GM20000 (cell line): ENCODE data around the gene OR8A1.

Source experiments
- DNase-seq: peaks from one replicate; pipeline ENCODE4 v3.0.0; 2012; ENCODE audit warnings: low spot score
- CTCF ChIP-seq: IDR thresholded peaks from 2 replicates; pipeline ENCODE4 v1.5.1; 2012; ENCODE audit warnings: mild to moderate bottlenecking, control low read depth; ENCODE audit errors: extremely low read depth, missing control alignments

Gene OR8A1

GRCh38 chr11:124608147-124608546 is 38.4 kb downstream of the OR8A1 start:
- DNase-seq = no peak
- no peak for TF ChIP-seq CTCF

- no peak for TF ChIP-seq CTCF
- DNase-seq = no peak
These were observed 40.5 kb downstream of the OR8A1 start for GRCh38 chr11:124610295-124610694.

GRCh38 chr11:124611064-124611463 is 41.3 kb downstream of the OR8A1 start, which contains the start of gene PANX3:
Gene PANX3, plus strand, starts transcription at chr11:124611428. Its CDS starts 129 bp downstream, at chr11:124611557.
- no peak for TF ChIP-seq CTCF
- no peak for DNase-seq

- peak; percentile 15 for DNase-seq
- no peak for TF ChIP-seq CTCF
These were observed 42.2 kb downstream of the OR8A1 start for GRCh38 chr11:124612045-124612444.

GRCh38 chr11:124612567-124613246 is 42.9 kb downstream of the OR8A1 start:
- DNase-seq = no peak
- no peak for TF ChIP-seq CTCF

- DNase-seq = no peak
- TF ChIP-seq CTCF = no peak
These were observed 49.1 kb downstream of the OR8A1 start for GRCh38 chr11:124618863-124619262.
